Astrocyte of the spinal cord (primary cell): Measurements from ENCODE around the gene B3GAT2.

Experiments
- DNase-seq: peaks from one replicate; pipeline ENCODE4 v3.0.0; 2011; ENCODE audit warnings: low read depth, low spot score
- H3K4me3 ChIP-seq: 2 replicates; pipeline ENCODE4 v1.5.1; 2011; ENCODE audit warnings: low read depth, mild to moderate bottlenecking, low read length, moderate library complexity
- CTCF ChIP-seq: IDR thresholded peaks from 2 replicates; pipeline ENCODE4 v1.5.1; 2012; ENCODE audit warnings: low read depth, mild to moderate bottlenecking, low read length, inconsistent platforms
- in situ Hi-C: cut with HindIII; loops from 2 replicates; pipeline ENCODE4 v1.10.0; 2017; ENCODE audit warnings: low sequenced_read_pairs

The B3GAT2 gene

GRCh38 chr6:70847106-70848084, 109.5 kb downstream of the B3GAT2 start:
- DNase-seq: no peak
- TF ChIP-seq CTCF: no peak
- no peak overlapping the region for H3K4me3 ChIP-seq
- in situ Hi-C loops: no loop called here

- in situ Hi-C loops: no loop called here
- H3K4me3 ChIP-seq: no peak overlapping the region
- no peak for DNase-seq
- TF ChIP-seq CTCF: no peak
Observed at GRCh38 chr6:70846207-70846835, 110.5 kb downstream of the B3GAT2 start.

GRCh38 chr6:70844301-70844700, 112.6 kb downstream of the B3GAT2 start:
- no peak for TF ChIP-seq CTCF
- no peak for DNase-seq
- in situ Hi-C loops: no loop called here
- no peak overlapping the region for H3K4me3 ChIP-seq

- no peak for DNase-seq
- in situ Hi-C loops: no loop called here
- TF ChIP-seq CTCF: no peak
- no peak overlapping the region for H3K4me3 ChIP-seq
Observed at GRCh38 chr6:70843328-70843918, 113.4 kb downstream of the B3GAT2 start.

DNA sequence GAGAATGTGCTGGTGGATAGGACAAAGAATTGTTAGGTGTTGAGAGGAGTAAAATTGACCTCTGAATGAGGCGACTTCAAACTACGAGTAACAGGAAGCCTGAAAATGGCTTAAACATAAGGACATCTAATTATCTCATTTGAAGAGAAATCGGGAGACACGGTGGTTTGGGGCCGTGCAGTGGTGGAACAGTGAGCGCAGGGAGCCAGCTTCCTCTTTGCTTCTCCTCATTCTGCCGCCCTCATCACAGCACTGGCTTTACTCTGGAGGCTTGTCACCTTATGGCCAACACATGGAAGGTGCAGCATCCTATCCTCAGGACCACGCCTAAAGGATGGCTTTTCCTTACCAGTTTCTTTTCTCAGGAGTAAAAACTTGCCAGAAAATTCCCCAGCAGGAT, 114.3 kb downstream of the B3GAT2 start:
- in situ Hi-C loops: no loop called here
- DNase-seq: no peak
- H3K4me3 ChIP-seq: no peak overlapping the region
- no peak for TF ChIP-seq CTCF

GRCh38 chr6:70841112-70841511, 115.7 kb downstream of the B3GAT2 start:
- no peak overlapping the region for H3K4me3 ChIP-seq
- DNase-seq: no peak
- no peak for TF ChIP-seq CTCF
- in situ Hi-C loops: no loop called here
